ENCODE results near the gene FGFRL1. TPM values are rescaled to one million over a fixed set of nuclear protein-coding genes. Genes with fewer than 3 reads are reported as not detected.

The FGFRL1 gene
- polyA plus RNA-seq, 1 donor (not counting 4 experiments of a cell fraction or from before 2014, with no cell fraction given), result 2.8 TPM

DNA sequence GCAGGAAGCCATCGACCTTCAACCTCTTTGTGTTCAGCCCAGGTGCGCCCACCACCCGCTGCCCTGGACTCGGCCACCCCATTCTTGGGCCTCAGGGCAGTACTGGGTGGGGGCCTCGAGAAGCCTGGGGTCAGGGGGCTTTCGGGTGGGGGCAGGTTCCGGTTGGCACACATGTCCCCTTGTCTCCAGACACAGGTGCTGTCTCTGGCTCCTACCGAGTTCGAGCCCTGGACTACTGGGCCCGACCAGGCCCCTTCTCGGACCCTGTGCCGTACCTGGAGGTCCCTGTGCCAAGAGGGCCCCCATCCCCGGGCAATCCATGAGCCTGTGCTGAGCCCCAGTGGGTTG is 7.4 kb upstream of the FGFRL1 start:
- Histone ChIP-seq H3K9ac (ENCODE audit: control insufficient read depth, extremely low read depth, insufficient read depth, low read length) (no peak overlapping the region), H3K9me3 (ENCODE audit: control insufficient read depth, low read depth, low read length) (no peaks in the 10 kb centered on the region), H3K27ac (ENCODE audit: control insufficient read depth, insufficient read depth, low read length) (no peak overlapping the region), H3K27me3 (ENCODE audit: control insufficient read depth, extremely low read depth, insufficient read depth, low read length) (peaks cover 85% of the 10 kb centered on the region), H4K20me1 (ENCODE audit: control insufficient read depth, extremely low read depth, insufficient read depth, low read length) (no peaks in the 10 kb centered on the region), H2AFZ (ENCODE audit: control insufficient read depth, low read length) (no peak overlapping the region), H3K4me2 (ENCODE audit: control insufficient read depth, extremely low read depth, insufficient read depth, low read depth, low read length) (no peak overlapping the region), H3K4me3 (ENCODE audit: control insufficient read depth in 2 of 3, extremely low read depth in 1 of 3, insufficient read depth in 2 of 3, low read depth in 1 of 3, low read length in 3 of 3) (no peak overlapping the region), H3K79me2 (ENCODE audit: control insufficient read depth, insufficient read depth, low read length) (no peaks in the 10 kb centered on the region), H3K9me1 (ENCODE audit: control insufficient read depth, extremely low read depth, insufficient read depth, low read length) (no peaks in the 10 kb centered on the region), H3K4me1 (ENCODE audit: control insufficient read depth, extremely low read depth, insufficient read depth, low read length) (peaks cover 3% of the 10 kb centered on the region), H3K36me3 (ENCODE audit: control insufficient read depth in 2 of 2, extremely low read depth in 1 of 2, insufficient read depth in 2 of 2, low read length in 2 of 2) (no peaks in the 10 kb centered on the region)
- TF ChIP-seq, protein P1, sequence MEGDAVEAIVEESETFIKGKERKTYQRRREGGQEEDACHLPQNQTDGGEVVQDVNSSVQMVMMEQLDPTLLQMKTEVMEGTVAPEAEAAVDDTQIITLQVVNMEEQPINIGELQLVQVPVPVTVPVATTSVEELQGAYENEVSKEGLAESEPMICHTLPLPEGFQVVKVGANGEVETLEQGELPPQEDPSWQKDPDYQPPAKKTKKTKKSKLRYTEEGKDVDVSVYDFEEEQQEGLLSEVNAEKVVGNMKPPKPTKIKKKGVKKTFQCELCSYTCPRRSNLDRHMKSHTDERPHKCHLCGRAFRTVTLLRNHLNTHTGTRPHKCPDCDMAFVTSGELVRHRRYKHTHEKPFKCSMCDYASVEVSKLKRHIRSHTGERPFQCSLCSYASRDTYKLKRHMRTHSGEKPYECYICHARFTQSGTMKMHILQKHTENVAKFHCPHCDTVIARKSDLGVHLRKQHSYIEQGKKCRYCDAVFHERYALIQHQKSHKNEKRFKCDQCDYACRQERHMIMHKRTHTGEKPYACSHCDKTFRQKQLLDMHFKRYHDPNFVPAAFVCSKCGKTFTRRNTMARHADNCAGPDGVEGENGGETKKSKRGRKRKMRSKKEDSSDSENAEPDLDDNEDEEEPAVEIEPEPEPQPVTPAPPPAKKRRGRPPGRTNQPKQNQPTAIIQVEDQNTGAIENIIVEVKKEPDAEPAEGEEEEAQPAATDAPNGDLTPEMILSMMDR (optimal IDR thresholded peaks at IDR 0.05 in 1 of 3, IDR thresholded peaks at IDR 0.05 in 1 of 3, conservative IDR thresholded peaks at IDR 0.05 in 1 of 3; ENCODE audit: extremely low read depth in 1 of 3, insufficient read depth in 2 of 3, low read length in 3 of 3), result no peak
- TF ChIP-seq EZH2 (IDR thresholded peaks at IDR 0.05; ENCODE audit: low read length), result no peak
- DNase-seq (ENCODE audit: low read depth, low spot score) (no peak), FAIRE-seq (no peak)
- dilution Hi-C loops (cut with MboI; ENCODE audit: extremely low pct_ligation_motif_present, low sequenced_read_pairs), result no loop called here

DNA sequence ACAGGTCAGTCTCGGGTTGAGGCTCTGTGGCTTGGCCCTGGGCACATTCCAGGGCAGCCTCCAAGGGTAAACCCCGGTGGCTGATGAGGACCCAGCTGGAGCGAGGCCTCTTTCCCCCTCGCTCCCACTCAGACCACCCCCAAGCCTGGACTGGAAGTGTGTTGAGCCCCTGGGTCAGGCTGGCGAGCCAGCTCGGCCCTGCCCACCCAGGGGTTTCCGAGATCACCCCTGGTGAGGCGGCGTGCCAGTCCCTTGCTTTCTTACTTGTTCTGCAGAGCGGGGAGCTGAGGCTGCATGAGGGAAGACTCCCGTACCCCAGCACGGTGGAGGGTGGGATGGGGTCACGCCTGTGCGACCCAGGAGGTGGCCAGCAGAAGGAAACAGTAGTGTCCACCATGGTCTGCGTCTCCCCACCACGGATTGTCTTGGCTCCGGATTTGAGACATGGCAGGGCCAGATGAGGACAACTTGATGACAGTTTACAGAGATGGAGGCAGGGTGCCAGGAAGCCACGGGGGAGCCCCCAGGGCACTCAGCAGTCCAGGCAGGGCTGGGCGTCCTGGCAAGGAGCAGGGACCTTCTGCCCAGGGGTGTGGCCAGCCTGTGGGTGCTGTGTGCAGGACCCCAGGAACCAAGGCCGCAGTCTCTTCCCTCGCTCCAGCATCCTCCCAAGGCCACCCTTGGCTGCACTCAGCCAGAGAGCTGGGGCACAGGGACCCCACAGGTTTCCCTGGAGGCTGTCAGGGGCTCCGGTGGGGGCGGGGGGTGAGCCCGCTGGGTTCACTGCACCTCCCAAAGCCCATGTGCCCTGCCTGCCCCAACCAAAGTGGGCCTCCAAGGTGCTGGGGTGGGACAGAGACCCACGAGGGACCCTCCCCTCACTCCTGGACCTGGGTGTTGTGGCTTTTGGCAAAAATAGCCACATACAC is 6.6 kb upstream of the FGFRL1 start:
- no peaks in the 10 kb centered on the region for H3K9me1 ChIP-seq (ENCODE audit: control insufficient read depth, extremely low read depth, insufficient read depth, low read length)
- dilution Hi-C loops (cut with MboI; ENCODE audit: extremely low pct_ligation_motif_present, low sequenced_read_pairs), result no loop called here
- FAIRE-seq (no peak), DNase-seq (ENCODE audit: low read depth, low spot score) (no peak)
- H3K36me3 ChIP-seq (ENCODE audit: control insufficient read depth in 2 of 2, extremely low read depth in 1 of 2, insufficient read depth in 2 of 2, low read length in 2 of 2), result no peaks in the 10 kb centered on the region
- H3K4me1 ChIP-seq (ENCODE audit: control insufficient read depth, extremely low read depth, insufficient read depth, low read length), result peaks cover 5% of the 10 kb centered on the region
- no peak for TF ChIP-seq EZH2 (IDR thresholded peaks at IDR 0.05; ENCODE audit: low read length)
- TF ChIP-seq, protein P1 (optimal IDR thresholded peaks at IDR 0.05 in 1 of 3, IDR thresholded peaks at IDR 0.05 in 1 of 3, conservative IDR thresholded peaks at IDR 0.05 in 1 of 3; ENCODE audit: extremely low read depth in 1 of 3, insufficient read depth in 2 of 3, low read length in 3 of 3), result no peak
- H3K27ac ChIP-seq (ENCODE audit: control insufficient read depth, insufficient read depth, low read length), result no peak overlapping the region
- H3K9ac ChIP-seq (ENCODE audit: control insufficient read depth, extremely low read depth, insufficient read depth, low read length), result no peak overlapping the region
- H2AFZ ChIP-seq (ENCODE audit: control insufficient read depth, low read length), result no peak overlapping the region
- H3K4me3 ChIP-seq (ENCODE audit: control insufficient read depth in 2 of 3, extremely low read depth in 1 of 3, insufficient read depth in 2 of 3, low read depth in 1 of 3, low read length in 3 of 3), result no peak overlapping the region
- H3K4me2 ChIP-seq (ENCODE audit: control insufficient read depth, extremely low read depth, insufficient read depth, low read depth, low read length), result no peak overlapping the region
- no peaks in the 10 kb centered on the region for H3K9me3 ChIP-seq (ENCODE audit: control insufficient read depth, low read depth, low read length)
- H3K79me2 ChIP-seq (ENCODE audit: control insufficient read depth, insufficient read depth, low read length), result no peaks in the 10 kb centered on the region
- H4K20me1 ChIP-seq (ENCODE audit: control insufficient read depth, extremely low read depth, insufficient read depth, low read length), result no peaks in the 10 kb centered on the region
- H3K27me3 ChIP-seq (ENCODE audit: control insufficient read depth, extremely low read depth, insufficient read depth, low read length), result peaks cover 80% of the 10 kb centered on the region

Data from keratinocyte (primary cell).